22Rv1 (cell line): ENCODE data around the gene ACAD8.

Experiments
- H3K27ac ChIP-seq: fragments of 450-650 bp; 2 replicates; pipeline ENCODE4 v1.5.1; 2017
- CTCF ChIP-seq: fragments of 450-650 bp; IDR thresholded peaks from 2 replicates; pipeline ENCODE4 v1.5.1; 2017; ENCODE audit warnings: mild to moderate bottlenecking
- ZFX ChIP-seq: fragments of 450-650 bp; IDR thresholded peaks from 2 replicates; pipeline ENCODE4 v1.6.1; 2017; ENCODE audit warnings: antibody characterized with exemption, borderline replicate concordance

Gene ACAD8

GRCh38 chr11:134260503-134260902 lies 7.1 kb downstream of the ACAD8 start:
- TF ChIP-seq ZFX (no peak), CTCF (no peak)
- no peak overlapping the region for H3K27ac ChIP-seq

- H3K27ac ChIP-seq: no peak overlapping the region
Measured at GRCh38 chr11:134260983-134261382, 7.6 kb downstream of the ACAD8 start.

GRCh38 chr11:134261626-134262488 lies 8.5 kb downstream of the ACAD8 start:
- TF ChIP-seq CTCF (peak; percentile 72), ZFX (no peak)
- no peak overlapping the region for H3K27ac ChIP-seq

More at GRCh38 chr11:134260983-134261382, 7.6 kb downstream of the ACAD8 start:
- TF ChIP-seq CTCF (no peak), ZFX (no peak)

- TF ChIP-seq CTCF (no peak), ZFX (no peak)
- H3K27ac ChIP-seq: no peak overlapping the region
Measured at GRCh38 chr11:134264966-134265764, 11.8 kb downstream of the ACAD8 start.

- no peak overlapping the region for H3K27ac ChIP-seq
- TF ChIP-seq CTCF (no peak), ZFX (no peak)
Measured at GRCh38 chr11:134266440-134266839, 13.1 kb downstream of the ACAD8 start.

GRCh38 chr11:134266841-134267251 lies 13.5 kb downstream of the ACAD8 start:
- no peak for TF ChIP-seq CTCF
- no peak for TF ChIP-seq ZFX
- no peak overlapping the region for H3K27ac ChIP-seq

GRCh38 chr11:134267461-134267860 lies 14.1 kb downstream of the ACAD8 start:
- no peak for TF ChIP-seq CTCF
- TF ChIP-seq ZFX: no peak
- no peak overlapping the region for H3K27ac ChIP-seq
